Activated naive CD4-positive, alpha-beta T cell (primary cell): ENCODE results near the gene NCMAP.

Experiments used
- DNase-seq, 4 experiments: peaks; one replicate each; lab custom pipeline; 2025; lab: John Stamatoyannopoulos, UW

The NCMAP gene

DNA sequence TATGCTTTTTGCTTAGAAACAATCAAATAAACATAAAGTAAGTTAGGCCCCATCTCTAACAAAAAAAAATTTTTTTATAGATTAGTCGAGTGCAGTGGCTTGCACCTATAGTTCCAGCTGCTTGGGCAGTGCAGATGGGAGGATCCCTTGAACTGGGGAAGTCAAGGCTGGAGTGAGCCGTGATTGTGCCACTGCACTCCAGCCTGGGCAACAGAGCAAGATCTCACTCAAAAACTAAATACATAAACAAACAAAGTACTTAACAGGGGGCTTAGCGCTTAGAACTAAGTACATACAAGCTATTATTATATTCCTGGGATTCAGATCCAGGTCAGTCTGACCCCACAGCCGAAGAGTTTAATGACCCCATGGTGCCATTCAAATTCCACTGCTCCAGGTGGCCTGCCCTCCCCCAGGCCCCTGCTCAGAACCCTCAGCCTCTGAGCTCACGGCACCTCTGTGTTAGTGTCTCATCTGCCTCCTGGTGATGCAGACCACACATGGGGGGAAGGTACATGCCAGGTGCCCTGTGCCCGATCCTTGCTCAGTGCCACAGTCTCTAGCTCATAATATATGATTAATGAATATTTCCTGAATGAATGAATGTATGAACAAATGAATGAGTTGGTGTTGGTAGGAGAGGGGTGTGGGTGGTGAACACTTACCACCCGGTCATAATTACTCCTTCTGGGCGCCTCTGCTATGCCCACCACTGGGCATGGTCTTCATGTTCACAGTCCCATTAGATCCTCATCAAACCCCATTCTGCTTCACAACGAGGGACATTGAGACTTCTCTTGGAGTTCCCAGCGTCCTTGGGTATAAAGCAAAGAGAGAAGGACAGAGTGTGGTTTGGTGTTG, 14.6 kb downstream of the NCMAP start:
- no peak for DNase-seq

GRCh38 chr1:24572301-24572700, 16.4 kb downstream of the NCMAP start:
- DNase-seq, result no peak

- no peak for DNase-seq
Observed at GRCh38 chr1:24575905-24576587, 20.2 kb downstream of the NCMAP start.

GRCh38 chr1:24578846-24579245, 23.0 kb downstream of the NCMAP start:
- DNase-seq, result no peak

DNA sequence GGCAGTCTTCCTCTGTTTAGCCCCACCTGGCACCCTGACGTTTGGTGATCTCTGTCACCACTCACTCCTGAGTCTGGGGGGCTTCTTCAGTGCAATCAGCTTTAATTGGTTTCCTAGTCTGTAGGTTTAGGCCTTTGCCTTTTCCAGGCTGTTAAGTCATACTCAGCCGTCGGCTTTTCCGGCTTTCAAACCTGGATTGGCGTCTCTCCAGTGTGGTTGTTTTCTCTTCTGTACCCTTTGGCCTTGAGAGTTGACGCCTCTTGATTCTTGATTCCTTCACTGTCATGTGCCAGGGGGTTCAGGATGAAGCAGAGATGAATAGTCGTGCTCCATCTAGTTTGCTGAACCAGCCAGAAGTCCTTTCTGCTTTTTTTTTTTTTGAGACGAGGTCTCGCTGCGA, 24.9 kb downstream of the NCMAP start:
- no peak for DNase-seq

DNA sequence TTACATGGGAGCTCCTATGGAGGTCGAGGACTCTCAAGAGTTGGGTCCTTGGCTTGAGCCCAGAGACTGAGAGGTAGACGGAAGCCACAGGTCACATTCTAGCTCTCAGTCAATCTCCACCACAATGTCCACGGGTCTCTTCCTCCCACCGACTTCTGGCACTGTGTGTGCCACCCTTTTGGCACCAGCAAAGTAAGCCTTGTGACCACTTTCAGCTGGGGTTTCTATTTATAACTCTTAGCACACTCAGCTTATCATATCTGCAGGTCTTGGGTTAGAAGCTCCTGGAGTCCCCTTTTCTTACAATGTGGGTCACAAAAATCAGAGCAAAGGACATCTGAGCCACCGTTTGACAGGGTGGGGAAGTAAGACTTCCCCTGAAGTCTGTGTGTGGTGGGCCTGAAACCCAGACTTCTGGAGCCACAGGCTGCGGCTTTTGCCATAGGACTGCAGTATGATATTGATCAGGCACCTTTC, 28.3 kb downstream of the NCMAP start:
- no peak for DNase-seq

DNA sequence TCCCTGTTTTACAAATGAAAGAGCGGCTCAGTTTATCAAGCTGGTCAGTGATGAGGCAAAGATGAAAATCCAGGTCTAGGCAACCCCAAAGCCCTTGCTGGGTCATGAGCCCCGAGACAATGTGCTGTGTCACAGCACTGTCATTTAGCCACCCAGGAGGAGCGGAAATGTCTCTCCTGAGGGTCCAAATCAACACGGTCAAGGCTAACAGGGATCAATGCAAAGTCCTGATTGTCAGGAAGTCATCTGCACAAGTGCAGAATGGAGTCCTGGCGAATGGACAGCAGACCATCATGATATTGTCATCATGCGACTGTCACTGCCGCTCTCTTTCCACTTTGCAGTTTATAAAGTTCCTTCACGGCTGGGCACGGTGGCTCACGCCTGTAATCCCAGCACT, 30.2 kb downstream of the NCMAP start:
- DNase-seq, result no peak

- DNase-seq, result peak in 1 of 4 experiments; percentile 10
Observed at GRCh38 chr1:24586970-24587820, 31.3 kb downstream of the NCMAP start.

DNA sequence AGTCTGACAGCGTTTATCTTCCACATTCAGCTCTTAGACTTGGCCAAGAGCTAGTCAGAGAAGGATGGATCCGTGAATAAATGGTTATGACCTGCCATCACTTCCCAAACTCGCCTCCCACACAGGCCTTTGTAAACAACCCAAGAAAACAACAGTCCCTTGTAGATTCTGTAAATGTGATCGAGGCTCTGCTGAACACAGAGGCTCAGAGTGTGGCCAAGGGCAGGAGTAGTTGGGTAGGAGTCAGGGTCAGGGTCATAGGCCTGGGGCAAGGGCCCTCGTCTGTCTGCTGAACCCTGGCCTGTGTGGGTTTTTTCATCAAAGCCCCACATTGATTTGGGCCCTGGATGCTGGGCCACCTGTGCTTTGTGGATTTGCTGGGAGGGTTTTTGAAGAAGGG, 32.7 kb downstream of the NCMAP start:
- no peak for DNase-seq

- no peak for DNase-seq
Observed at GRCh38 chr1:24589200-24589599, 33.3 kb downstream of the NCMAP start.

GRCh38 chr1:24591781-24592180, 35.9 kb downstream of the NCMAP start:
- DNase-seq, result no peak

DNA sequence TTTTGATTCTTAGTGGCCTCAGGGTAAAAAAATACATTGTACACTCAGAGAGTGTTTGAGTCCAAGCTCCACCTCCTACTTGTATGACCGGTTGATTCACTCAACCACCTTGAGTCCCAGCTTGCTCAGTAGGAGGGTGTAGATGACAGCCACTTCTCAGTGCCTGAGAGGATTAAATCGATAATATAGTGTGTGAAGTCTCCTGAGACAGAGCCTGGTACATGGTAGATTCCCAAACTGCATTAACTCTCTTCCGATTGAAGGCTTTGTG, 38.4 kb downstream of the NCMAP start:
- no peak for DNase-seq

DNA sequence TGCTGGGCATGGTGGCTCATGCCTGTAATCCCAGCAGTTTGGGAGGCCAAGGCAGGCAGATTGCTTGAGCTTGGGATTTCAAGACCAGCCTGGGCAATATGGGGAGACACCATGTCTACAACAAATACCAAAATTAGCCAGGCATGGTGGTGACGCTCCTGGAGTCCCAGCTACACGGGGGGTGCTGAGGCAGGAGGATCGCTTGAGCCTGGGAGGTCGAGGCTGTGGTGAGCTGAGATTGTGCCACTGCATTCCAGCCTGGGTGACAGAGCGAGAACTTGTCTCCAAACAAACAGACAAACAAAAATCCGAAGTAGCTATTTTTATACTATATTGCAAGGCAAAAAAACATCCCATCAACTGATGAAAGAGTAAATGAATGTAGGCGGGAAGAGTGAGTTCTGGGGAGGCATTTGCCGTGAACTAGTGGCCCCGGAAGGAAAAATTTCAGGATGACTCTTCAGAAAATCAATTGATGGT, 40.6 kb downstream of the NCMAP start:
- no peak for DNase-seq

- DNase-seq, result no peak
Observed at GRCh38 chr1:24599265-24599664, 43.4 kb downstream of the NCMAP start.

- no peak for DNase-seq
Observed at GRCh38 chr1:24600551-24600950, 44.7 kb downstream of the NCMAP start.

- no peak for DNase-seq
Observed at GRCh38 chr1:24605534-24606295, 49.8 kb downstream of the NCMAP start.

GRCh38 chr1:24606296-24606605, 50.4 kb downstream of the NCMAP start:
- no peak for DNase-seq

DNA sequence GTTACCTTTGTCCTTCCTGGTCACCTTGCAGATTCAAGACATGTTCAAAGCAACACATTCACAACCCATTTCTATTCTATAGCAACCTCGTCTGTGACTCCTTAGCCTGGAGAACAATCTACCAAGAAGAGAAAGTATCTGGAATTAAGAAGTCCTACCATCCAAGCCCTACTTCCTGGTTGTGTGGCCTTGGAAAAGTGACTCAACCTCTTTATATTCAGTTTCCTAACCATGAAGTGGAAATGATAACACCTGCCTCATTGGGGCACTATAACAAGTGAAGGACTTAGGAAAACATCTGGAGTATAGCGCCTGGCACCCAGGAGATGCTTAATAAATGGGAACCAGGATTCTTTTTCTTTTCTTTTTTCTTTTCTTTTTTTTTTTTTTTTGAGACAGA, 50.7 kb downstream of the NCMAP start:
- no peak for DNase-seq

DNA sequence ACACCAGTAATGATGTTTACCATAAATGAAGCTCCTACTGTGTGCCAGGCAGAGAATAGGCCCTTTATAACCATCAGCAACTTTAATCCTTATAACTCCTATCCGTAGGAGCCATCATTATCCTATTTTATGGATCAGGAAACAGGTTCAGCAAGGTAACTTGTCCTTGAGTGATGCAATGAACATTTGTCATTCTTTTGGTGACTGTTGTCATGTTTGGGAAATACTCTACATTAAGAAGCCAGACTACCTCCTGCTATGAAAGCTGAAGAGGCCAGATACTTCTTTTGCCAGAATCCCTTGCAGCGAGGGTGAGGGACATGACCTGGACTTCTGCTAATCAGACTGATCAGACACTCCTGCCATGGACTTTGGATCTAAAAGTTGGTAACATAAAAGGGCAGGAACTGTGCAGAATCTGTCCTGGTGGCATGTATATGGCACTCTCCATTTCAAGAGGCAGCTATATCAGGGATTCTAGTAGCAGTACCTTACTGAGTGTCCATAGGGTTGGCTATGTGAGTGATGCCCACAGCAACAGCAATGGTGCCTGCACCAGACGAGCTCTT, 54.1 kb downstream of the NCMAP start:
- no peak for DNase-seq

DNA sequence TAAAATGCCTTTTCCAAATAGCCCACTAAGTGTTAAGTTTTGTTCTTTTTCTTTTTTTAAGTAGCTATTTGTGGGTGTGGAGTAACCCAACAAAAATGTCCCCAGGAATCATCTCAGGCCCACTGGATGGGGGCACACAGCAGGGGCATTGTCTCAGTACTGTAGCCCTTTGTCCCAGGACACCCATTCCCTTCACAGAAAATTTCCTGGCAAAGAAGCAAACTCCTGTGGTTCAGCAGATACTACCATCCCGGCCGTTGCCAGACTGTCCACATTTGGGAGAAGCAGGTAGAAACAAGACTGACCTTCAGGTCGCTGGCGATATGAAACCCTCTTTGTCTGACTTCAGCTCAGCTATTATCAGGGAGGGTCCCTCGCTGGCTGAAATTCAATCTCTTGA, 63.5 kb downstream of the NCMAP start:
- no peak for DNase-seq

DNA sequence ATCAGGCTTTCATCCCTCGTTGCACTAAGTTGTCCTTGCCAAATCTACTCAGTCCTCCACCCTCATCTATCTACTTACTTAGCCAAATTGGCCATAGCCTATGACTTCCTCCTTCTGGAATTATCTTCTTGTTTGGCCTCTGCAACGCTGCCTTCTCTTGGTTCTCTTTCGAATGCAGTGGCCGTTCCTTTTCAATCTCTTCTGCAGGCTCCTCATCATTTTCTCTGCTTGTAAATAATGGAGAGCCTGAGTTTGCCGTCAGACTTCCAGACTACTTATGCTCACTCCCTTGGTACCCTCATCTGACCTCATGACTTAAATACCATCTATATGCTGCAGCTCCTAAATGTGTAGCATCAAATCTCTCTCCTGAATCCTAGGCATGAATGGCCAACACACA, 64.8 kb downstream of the NCMAP start:
- DNase-seq, result no peak

- no peak for DNase-seq
Observed at GRCh38 chr1:24621121-24621520, 65.2 kb downstream of the NCMAP start.
